G401 (cell line): ENCODE results near the gene STAM. TPM values are rescaled to one million over a fixed set of nuclear protein-coding genes. Genes with fewer than 3 reads are reported as not detected.
"Not testable (repeated sequence)": the region's sequence is repeated elsewhere in the genome, so short reads cannot be mapped to it uniquely, and the experiment has no call there.

Source experiments
- DNase-seq: peaks from one replicate; pipeline ENCODE4 v3.0.0-alpha.2; 2015; ENCODE audit warnings: low spot score
- in situ Hi-C: cut with HindIII; loops from 2 replicates; pipeline ENCODE4 v1.10.0; 2016; ENCODE audit warnings: low sequenced_read_pairs, mixed read lengths
- total RNA-seq: library from RNA; depleted of rRNA; stranded (reverse); fragments of >200 nt; shearing (Covaris generic); gene quantifications from 2 replicates; pipeline ENCODE4 v1.2.3, GENCODE V29; 2014; rRNA removed

STAM gene
- 20.4 and 25.9 TPM in 2 replicates for total RNA-seq

DNA sequence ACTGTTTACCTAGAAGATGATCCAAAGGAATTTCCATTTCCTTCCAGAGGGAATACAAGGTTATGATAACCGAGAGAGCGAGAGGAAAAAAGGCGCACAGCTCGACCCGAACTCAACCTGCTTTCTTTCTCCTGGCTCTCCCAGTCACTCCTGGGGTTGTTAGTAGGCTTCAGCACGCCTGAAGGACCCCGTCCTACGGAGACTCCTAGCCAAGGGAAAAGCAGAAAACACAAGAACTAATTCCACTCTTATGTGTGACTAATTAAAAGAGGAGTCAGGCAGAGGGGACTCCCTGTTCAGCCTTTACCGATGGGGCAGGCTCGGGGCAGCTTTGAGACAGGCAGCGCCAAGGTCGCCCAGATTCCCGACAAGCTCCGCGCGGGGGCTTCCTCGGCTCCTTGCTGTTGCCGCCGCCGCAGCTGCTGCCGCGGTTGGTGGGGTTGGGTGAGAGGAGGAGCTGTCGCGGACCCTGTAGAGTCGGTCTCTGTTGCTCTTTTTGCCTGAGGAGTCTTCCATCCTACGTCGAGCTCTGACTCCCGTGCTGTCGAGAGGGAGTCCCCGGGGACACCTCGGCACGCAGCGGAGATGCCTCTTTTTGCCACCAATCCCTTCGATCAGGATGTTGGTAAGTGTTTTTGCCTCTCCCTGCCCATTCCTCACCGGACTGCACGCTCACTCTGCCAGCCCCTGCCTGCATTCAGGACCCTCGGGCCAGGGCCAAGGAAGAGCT is at the start of gene STAM:
Gene STAM (plus strand): TSS at position 397 of the 730 bp plus-strand sequence. CDS start 189 bp downstream, at position 586.
- DNase-seq, result peak; percentile 89
- in situ Hi-C loops, result no loop called here

DNA sequence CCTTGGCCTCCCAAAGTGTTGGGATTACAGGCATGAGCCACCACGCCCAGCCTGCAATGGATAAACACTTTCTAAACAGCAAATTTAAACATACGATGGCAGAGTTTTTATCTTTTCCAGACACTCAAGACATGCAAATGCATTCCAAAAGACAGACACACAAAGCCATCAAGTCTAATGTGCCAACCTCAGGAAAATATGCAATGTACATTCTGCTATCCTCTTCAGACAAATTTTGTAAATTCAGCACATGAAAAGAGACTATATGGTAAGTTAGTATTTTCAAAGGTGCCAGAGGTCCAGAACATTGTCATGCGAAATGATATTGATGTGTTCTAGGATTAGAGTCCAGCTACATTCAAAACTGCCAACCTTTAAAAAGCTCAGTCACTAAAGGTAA is 46.6 kb upstream of the STAM start:
- DNase-seq, result no peak
- in situ Hi-C loops, result no loop called here

GRCh38 chr10:17599089-17599488 is 44.9 kb upstream of the STAM start:
- in situ Hi-C loops, result no loop called here
- DNase-seq, result peak; percentile 68

GRCh38 chr10:17605936-17606335 is 38.0 kb upstream of the STAM start:
- no peak for DNase-seq
- in situ Hi-C loops, result no loop called here

DNA sequence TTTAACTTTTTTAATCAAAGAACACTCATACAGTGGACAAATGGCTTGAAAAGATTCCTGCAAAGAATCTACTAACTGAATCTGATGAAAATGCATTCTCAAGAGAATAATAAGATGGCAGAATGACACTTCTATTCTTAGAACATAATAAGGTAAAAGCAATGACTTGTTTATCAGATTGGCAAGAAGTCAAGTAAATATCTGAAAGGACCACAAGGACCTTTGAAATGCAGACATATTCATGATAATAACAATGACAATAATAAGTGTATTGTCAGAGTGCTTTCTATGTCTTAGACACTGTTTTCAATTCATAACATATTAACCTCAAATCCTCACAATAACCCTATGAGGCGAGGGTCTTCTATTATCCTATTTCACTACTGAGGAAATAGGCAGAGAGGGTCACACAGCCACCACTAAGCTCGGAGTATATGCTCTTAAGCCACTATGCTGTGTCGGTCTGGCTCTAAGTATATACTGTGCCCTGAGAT is 37.4 kb upstream of the STAM start:
- in situ Hi-C loops, result no loop called here

DNA sequence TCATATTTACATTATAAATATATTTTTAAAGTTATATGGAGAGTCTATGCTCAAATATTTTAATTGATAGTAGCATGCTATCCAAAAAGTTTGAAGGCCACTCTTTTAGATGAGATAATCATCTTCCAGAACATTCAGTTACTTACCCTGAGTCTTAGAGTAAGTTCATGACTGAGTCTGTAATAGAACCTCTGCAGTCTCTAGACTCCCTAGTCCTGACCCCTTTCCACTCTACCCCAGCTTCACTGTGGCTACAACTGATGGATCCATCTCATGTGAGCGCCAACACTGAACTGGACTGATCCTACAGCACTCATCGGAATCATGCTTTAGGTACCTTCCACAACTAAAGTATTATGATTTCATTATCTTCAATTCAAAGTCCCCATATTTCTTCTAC is 36.9 kb upstream of the STAM start:
- DNase-seq, result no peak
- in situ Hi-C loops, result no loop called here

More for the DNA sequence above, 37.4 kb upstream of the STAM start:
- DNase-seq, result no peak

DNA sequence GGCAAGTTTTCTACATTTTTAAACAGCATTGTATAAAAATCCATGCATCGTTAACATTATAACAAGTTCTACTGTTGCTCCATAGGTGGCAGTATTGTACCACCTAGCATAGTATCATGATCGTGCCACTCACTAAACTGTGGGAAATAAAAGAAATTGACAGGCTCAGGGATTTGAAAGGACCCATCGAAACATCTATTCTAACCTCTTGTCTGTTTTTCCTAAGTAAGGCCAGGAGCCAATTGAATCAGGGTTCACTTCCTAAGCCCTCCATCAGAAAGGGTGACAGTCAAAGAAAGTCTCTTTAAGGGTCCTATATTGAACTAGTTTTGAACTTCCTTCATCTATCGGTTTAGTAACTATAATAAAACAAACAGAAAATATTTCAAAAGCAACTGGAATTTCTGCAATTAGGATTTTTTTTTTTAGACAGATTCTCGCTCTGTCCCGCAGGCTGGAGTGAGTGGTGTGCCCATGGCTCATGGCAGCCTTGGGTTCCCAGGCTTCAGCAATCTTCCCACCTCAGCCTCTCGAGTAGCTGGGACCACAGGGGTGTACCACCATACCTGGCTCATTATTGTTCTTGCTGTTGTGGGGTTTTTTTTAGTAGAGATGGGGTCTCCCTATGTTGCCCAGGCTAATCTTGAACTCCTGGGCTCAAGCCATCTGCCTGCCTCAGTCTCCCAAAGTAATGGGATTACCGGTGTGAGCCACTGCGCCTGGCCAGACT is 36.2 kb upstream of the STAM start:
- in situ Hi-C loops, result no loop called here
- peak; percentile 81 for DNase-seq

GRCh38 chr10:17609523-17610079 is 34.4 kb upstream of the STAM start:
- DNase-seq, result no peak
- in situ Hi-C loops, result no loop called here

- DNase-seq, result peak; percentile 68
- in situ Hi-C loops, result no loop called here
Observed at GRCh38 chr10:17616403-17617030, 27.4 kb upstream of the STAM start.

DNA sequence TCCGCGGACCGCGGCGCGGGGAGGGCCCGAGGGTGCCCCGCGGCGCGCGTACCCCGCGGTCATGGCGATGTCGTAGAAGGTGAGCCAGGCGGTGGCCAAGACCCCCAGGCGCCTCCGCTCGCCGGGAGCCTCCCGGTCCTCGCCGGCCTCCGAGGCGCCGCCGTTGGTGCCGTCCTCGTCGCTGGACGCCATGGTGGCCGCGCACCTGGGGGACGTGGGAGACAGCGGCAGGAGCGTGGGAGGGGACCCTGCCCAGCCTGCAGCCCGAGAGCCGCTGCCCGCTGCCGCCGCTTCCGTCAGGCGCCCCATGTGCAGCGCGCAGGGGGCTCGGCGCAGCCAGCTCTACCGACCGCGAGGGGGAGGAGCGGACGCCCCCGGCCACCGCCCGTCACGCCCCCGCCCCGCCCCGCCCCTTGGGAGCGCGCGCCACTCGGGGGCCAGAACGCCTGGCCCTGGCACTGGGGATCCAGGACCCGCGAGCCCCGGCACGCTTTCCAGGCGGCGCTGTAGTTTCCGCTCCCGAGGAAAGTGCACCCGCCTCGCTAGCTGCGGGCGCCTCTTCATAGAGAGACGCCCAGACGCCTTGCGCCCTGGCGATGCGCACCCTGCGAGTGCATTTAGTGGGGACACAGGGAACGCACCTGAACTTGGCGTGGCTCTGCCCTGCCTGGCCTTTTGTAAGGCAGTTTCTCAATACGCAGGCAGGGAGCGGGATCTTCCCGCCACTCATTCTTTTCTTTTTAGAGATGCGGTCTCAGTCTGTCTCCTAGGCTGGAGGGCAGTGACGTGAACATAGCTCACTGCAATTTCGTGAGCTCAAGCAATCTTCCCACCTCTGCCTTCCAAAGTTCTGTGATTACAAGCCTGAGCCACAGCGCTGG is 26.7 kb upstream of the STAM start, which contains the start of gene HACD1:
Gene HACD1 (minus strand): TSS at position 344 of the 881 bp plus-strand sequence. CDS start 35 bp downstream, at position 309.
- DNase-seq, result peak; percentile 69
- in situ Hi-C loops, result no loop called here

DNA sequence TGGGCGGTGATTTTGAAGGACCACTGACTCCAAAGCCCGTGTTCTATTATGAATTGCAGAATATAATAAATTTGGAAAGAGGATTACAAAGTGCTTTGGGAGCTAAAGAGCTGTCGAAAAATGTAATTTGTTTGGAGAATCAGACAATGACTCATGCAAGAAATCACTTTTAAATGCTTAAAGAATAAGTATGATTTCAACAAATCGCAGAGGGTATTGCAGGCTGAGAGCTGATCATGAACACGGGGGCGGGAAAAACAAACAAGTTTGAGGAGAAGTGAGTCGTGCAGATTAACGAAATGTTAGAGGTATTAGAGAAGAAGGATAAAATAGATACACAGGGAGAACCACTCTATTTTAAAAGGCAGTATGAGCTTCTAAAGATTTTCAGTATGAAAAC is 21.9 kb upstream of the STAM start:
- in situ Hi-C loops, result no loop called here
- DNase-seq, result no peak

- in situ Hi-C loops, result no loop called here
- DNase-seq, result no peak
Observed at GRCh38 chr10:17624996-17625395, 19.0 kb upstream of the STAM start.

DNA sequence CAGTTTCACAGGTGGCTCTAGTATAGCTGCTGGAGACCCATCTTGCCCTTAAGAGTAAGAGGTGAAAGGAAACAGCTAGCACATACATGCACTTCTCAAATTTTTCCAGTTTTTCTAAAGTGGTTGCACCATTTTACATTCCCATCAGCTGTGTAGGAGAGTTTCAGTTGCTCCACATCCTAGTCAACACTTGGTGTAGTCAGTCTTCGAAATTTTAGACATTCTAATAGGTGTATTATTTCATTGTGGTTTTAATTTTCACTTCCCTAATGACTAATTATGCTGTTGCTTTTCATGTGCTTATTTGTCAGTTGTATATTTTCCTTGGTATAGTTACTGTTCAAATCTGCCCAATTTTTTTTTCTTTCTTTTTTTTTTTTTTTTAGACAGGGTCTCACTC is 17.3 kb upstream of the STAM start:
- DNase-seq, result no peak
- in situ Hi-C loops, result no loop called here

GRCh38 chr10:17632590-17632989 is 11.4 kb upstream of the STAM start:
- DNase-seq, in situ Hi-C loops: not testable (repeated sequence)

DNA sequence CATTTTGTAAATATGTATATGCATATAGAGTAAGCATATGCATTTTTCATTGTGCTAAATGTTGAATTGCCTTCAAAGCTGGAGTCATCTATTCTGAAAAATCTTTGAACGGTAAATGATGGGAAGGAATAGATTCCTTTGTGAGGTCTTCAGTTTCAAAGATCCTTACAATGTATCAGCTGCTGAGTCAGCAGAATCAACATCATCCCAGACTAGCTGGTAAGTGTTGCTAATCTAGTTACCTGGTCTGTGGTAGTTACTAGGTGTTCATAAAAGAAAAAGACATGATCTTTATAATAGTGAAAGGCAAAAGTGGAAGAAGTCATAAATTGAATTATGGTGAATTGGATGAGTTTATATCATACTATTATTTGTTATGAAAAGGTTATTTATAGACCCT is 10.6 kb upstream of the STAM start:
- in situ Hi-C loops, result no loop called here
- DNase-seq, result no peak

DNA sequence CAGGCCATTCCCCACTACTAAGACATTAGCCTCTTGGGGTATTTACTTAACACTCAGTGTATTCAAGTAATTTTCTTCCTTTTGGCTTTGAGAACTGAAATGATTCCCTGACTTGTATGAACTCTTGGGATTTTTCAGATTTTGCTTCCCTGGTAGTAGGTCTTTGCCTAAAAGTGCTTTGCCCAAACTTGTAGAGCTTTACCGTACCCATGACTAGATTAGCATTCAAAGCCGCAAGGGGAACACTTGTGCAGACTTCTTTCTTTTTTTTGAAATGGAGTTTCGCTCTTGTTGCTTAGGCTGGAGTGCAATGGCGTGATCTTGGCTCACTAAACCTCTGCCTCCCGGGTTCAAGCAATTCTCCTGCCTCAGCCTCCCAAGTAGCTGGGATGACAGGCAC is 6.1 kb upstream of the STAM start:
- in situ Hi-C loops, result no loop called here

GRCh38 chr10:17640331-17640816 is 3.6 kb upstream of the STAM start:
- in situ Hi-C loops, result no loop called here
- DNase-seq, result no peak

More for the DNA sequence above, 6.1 kb upstream of the STAM start:
- no peak for DNase-seq

GRCh38 chr10:17643339-17643754 is 604 bp upstream of the STAM start:
- in situ Hi-C loops, result no loop called here
- DNase-seq, result no peak
